GM18499 (cell line): ENCODE results near the gene LGI4.
"Not testable (repeated sequence)": the region's sequence is repeated elsewhere in the genome, so short reads cannot be mapped to it uniquely, and the experiment has no call there.

Source experiments
- ATAC-seq: cut with Tn5 transposase; IDR thresholded peaks from one replicate; pipeline ENCODE4 v1.9.1; 2021; ENCODE audit warnings: moderate number of reproducible peaks; ENCODE audit not compliant: insufficient read depth, unreplicated experiment

The LGI4 gene

GRCh38 chr19:35110974-35111373 lies 23.9 kb downstream of the LGI4 start:
- no peak for ATAC-seq

- ATAC-seq: no peak
These were observed 25.3 kb downstream of the LGI4 start for GRCh38 chr19:35109395-35110112.

GRCh38 chr19:35108730-35109129 lies 26.1 kb downstream of the LGI4 start:
- no peak for ATAC-seq

GRCh38 chr19:35107545-35107944 lies 27.3 kb downstream of the LGI4 start:
- ATAC-seq: no peak

DNA sequence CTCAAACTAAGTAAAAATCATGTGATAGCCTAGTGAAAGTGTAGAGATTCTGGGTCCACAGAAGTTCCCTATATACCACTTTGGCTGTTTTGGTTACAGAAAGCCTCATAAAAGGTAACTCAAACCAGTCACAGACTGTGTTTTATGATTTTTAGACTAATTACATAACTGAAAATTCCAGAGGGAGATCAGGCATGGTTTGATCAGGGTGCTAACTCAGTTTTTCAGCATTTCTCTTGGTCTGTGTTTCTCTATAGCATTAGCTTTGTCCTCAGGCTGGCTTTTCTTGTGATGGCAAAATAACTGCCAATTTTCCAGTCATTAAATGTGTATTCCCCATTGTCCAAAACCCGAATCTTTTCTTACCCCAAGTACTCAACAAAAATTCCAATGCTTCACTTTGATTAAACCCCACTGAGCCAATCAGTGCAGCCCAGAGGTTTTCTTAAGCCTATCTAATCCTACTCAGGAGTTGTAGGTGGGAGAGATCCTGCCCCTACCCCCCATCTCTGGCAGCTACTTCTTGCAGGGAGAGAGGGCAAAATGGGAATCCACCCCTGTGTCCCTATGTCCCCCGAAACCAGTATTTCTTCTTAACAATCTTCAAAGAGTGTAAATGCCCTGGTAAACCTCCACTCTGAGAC lies 27.8 kb downstream of the LGI4 start:
- no peak for ATAC-seq

- no peak for ATAC-seq
These were observed 28.6 kb downstream of the LGI4 start for GRCh38 chr19:35106291-35106583.

GRCh38 chr19:35105411-35106290 lies 29.2 kb downstream of the LGI4 start:
- ATAC-seq: no peak

- no peak for ATAC-seq
These were observed 29.8 kb downstream of the LGI4 start for GRCh38 chr19:35105047-35105410.

DNA sequence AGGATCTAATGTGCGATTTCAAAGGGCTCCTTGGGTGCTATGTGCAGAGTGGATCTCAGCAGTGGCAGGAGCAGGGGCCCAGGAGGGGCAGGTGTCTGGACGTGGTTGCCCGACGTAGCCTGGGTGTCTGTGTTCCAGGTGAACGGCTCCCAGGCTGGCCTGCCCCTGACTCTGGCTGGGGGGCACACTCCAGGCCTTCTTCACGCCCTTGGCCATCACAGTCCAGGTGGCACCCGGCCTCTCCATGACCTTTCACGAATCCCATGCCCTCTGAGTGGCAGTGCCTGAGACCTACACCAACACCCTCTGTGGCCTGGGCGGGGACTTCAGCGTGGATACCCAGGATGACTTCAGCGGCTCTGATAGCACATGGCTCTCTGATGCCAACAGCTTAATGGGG lies 30.5 kb downstream of the LGI4 start:
- ATAC-seq: no peak

- not testable (repeated sequence) for ATAC-seq
These were observed 31.2 kb downstream of the LGI4 start for GRCh38 chr19:35103614-35104013.

GRCh38 chr19:35101949-35102348 lies 32.9 kb downstream of the LGI4 start:
- not testable (repeated sequence) for ATAC-seq

- no peak for ATAC-seq
These were observed 34.0 kb downstream of the LGI4 start for GRCh38 chr19:35100588-35101533.

DNA sequence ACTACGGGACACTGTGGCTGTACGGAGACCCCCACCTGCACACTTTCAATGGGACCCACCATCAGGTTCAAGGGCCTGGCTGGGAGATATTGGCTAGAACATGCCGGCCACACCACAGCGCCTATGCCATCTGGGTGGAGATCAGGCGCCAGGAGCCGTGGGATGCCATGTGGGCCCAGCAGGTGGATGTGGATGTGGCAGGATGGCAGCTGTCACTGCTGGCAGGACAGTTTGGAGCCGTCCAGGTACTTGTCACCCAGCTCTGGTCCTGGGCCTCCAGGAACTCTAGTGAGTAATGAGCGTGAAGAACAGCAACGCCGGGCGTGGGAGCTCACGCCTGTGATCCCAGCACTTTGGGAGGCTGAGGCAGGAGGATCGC lies 35.0 kb downstream of the LGI4 start:
- ATAC-seq: no peak

- ATAC-seq: no peak
These were observed 35.5 kb downstream of the LGI4 start for GRCh38 chr19:35099155-35099896.

GRCh38 chr19:35098413-35099049 lies 36.3 kb downstream of the LGI4 start:
- no peak for ATAC-seq

DNA sequence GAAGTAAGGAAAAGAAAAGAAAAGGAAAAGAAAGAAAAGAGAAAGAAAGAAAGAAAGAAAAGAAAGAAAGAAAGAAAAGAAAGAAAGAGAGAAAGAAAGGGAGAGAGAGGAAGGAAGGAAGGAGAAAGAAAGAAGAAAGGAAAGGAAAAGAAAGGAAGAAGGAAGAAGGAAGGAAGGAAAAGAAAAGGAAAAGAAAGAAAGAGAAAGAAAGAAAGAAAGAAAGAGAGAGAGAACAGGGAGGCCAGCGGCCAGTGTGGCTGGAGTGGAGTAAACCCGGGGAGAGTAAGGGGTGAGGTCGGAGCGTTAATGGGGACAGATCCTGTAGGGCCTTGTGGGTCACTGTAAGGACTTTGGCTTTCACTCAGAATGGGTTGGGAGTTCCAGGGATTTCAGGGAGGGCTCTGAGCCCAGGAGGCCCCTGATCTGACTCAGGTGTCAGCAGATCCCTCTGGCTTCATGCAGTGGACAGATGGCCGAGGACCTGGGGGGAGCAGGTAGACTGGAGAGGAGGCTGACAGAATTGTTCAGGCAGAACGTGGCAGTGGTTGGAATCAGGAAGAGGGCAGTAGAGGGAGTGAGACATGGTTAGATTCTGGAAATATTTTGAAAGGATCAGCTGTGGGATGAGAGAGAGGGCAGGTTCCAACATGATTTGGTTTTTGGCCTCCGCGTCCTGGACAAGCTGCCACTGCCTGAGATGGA lies 39.0 kb downstream of the LGI4 start:
- ATAC-seq: no peak

- no peak for ATAC-seq
These were observed 40.2 kb downstream of the LGI4 start for GRCh38 chr19:35094656-35095055.

DNA sequence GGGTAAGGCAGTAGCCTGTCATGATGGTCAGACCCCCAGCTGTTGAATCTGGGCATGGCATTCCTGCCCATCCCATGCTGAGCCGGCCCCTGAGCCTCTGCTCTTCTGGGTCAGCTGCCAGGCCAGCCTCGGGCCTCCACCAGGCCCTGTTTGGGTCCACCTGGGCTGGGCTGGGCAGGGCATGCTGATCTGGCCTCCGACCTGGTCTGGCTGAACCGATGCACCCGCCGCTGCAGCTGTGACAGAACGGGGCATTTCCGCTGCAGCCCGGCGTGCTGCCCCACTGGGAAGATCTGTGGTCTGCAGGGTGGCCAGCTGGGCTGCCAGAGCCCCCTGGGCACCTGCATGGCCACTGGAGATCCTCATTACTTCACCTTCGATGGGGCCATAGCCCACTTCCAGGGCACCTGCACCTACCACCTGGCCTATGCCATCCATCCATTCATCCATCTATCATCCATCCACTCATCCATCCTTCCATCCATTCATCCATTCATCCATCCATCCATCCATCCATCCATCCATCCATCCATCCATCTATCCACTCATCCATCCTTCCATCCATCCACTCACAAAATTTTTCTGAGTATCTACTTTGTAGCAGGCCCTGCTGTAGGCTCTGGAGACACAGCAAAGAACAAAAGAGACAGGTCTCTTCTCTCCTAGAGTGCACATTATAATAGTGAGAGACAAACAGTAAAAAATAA lies 40.8 kb downstream of the LGI4 start:
- ATAC-seq: no peak
